Heart left ventricle (tissue), 16 donors: Measurements from ENCODE around the gene MRPS24. TPM values are rescaled to one million over a fixed set of nuclear protein-coding genes. Genes with fewer than 3 reads are reported as not detected.

Experiments used
- ATAC-seq, 4 donors: fragments of 200-7000 bp; cut with Tn5 transposase; one replicate each; pipeline ENCODE4 v1.9.1; 2020 to 2022; ENCODE audit warnings: moderate library complexity in 4 of 4, mild to moderate bottlenecking in 3 of 4, moderate number of reproducible peaks in 1 of 4
- DNase-seq, 5 donors: peaks; one replicate each; pipeline ENCODE4 v3.0.0-alpha.2; 2020
- H3K27ac ChIP-seq, 12 donors: fragments of 200-600 bp; sonication (generic) in 4 of 12; one replicate each; pipeline versions ENCODE4 v1.5.0 to v1.8.0; 2016 to 2022; ENCODE audit warnings: mild to moderate bottlenecking in 2 of 12
- H3K27me3 ChIP-seq, 9 donors: fragments of 200-600 bp; sonication (generic) in 2 of 9; one replicate each; pipeline versions ENCODE4 v1.5.1 to v1.8.0; 2016 to 2022; ENCODE audit warnings: mild to moderate bottlenecking in 3 of 9
- H3K36me3 ChIP-seq, 9 donors: fragments of 200-600 bp; sonication (generic) in 2 of 9; one replicate each; pipeline versions ENCODE4 v1.5.0 to v1.8.0; 2018 to 2022; ENCODE audit warnings: mild to moderate bottlenecking in 2 of 9
- H3K4me1 ChIP-seq, 12 donors: fragments of 200-600 bp; sonication (generic) in 4 of 12; one replicate each; pipeline versions ENCODE4 v1.5.0 to v1.8.0; 2016 to 2022; ENCODE audit warnings: mild to moderate bottlenecking in 3 of 12
- H3K4me3 ChIP-seq, 12 donors: fragments of 200-600 bp; sonication (generic) in 4 of 12; one replicate each; pipeline versions ENCODE4 v1.5.0 to v1.8.0; 2017 to 2022; ENCODE audit warnings: mild to moderate bottlenecking in 9 of 12, moderate library complexity in 4 of 12
- H3K9me3 ChIP-seq, 12 donors: fragments of 200-600 bp; sonication (generic) in 4 of 12; one replicate each; pipeline versions ENCODE4 v1.5.0 to v1.8.0; 2016 to 2022; ENCODE audit warnings: mild to moderate bottlenecking in 1 of 12
- POLR2A ChIP-seq, 2 donors: fragments of 450-650 bp; IDR thresholded peaks; one replicate each; pipeline ENCODE4 v1.6.1; 2017; ENCODE audit warnings: antibody characterized with exemption in 2 of 2, mild to moderate bottlenecking in 2 of 2, moderate library complexity in 2 of 2
- WGBS, 4 donors: extraction: QIAGEN DNeasy Blood & Tissue Kit in 2 of 4; methylation state at CpG; one replicate each; pipeline versions ENCODE4 v1.1.5 to v1.1.7; 2013 to 2018; 5-methylcytosine and 5-hydroxymethylcytosine counted together
- intact Hi-C, 10 donors: fragments of 100-400 bp; cut with DNase I; formaldehyde crosslinking; loops; one replicate each; pipeline versions ENCODE4 v1.11.1 to v1.14.2; 2022
- polyA plus RNA-seq, 2 donors: library from polyadenylated mRNA; stranded (reverse); fragments of 200-250 nt; gene quantifications; one replicate each; pipeline ENCODE4 v1.2.3, GENCODE V29; 2013
- total RNA-seq, 9 donors: library from RNA; depleted of rRNA in 2 of 9; stranded (reverse); fragments of >200 nt in 2 of 9; fragmentation: NEBNext Ultra II Directional in 3 of 9; extraction: Animal tissue kit (Norgen Biotek cat#: 25700) in 3 of 9; gene quantifications; one replicate each; pipeline versions ENCODE4 v1.1.0 to v1.2.4, GENCODE V29; 2016 to 2023
- TF ChIP-seq, protein P1 (sequence below), 12 donors: fragments of 200-600 bp; sonication (generic) in 4 of 12; IDR thresholded peaks; one replicate each; pipeline versions ENCODE4 v1.5.0 to v1.8.0; 2018 to 2022; ENCODE audit warnings: antibody characterized with exemption in 12 of 12, mild to moderate bottlenecking in 5 of 12
- donor health status: ischemic (EF 13 %, LVEDD 7.1; RV severe dilation, severe dysfunction).
- donor health status: healthy with polysubstance abuse.
- donor health status: DM: no; HTN: yes; CAD: no.
- donor health status: DM: no; HTN: no; CAD: no.
- donor health status: ischemic (EF 25% LVEDD 6.9; RV normal size, moderate dysfunction).
- donor health status: ischemic (EF 25% LVEDD 5.7; RV mildly dilated, moderate dysfunction).
- donor health status: healthy.
- donor health status: DM: yes; HTN: yes; CAD: no.
- donor health status: ischemic (EF 35%, LVEDD 5.7; RV mildly dilated, moderate dysfunction).
- donor health status: nonischemic (EF 11% LVEDD 7.7; RV severe dilation, severe dysfunction).
- donor health status: DM: yes; HTN: yes; CAD: no.
- donor health status: PGD.
- donor health status: ischemic (EF 29% LVEDD 5.4; RV normal size, mild dysfunction).
- donor health status: nonischemic (EF 23%, LVEDD 6.1; RV moderate dilation, normal function).

Gene MRPS24
- total and polyA plus RNA-seq, 11 donors = 118 to 284 (median 159) TPM

DNA sequence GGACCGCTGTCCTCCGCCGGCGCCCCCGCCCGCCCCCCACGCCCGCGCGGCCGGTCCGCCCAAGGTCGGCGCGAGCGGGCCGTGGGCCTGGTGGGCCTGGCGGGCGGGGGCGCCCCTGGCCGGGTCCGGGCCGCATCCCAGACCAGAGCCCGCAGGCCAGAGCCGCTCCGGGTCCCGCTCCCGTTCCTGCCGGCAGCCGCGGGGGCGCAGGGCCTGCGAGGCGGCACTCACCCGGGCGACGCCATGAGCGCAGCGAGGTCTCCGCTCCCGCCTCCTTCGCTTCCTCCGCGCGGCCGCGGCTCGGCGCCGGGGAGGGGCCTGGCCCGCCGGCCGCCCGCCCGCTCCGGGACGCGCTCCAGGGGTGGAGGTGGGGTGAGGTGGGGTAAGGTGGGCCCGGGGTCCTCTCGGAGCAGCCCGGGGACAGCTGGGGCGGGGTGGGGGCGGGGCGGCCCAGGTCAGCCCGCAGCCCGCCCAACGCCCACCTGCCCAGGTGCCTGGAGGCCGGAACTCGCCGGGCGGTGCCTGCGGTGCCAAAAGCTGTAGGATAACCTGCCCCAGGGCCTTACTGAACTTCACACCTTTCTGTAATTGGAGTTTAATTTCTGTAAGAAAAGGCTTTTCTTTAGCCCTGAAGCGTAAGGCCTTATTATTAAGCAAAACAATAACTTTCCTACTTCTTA, 37.2 kb upstream of the MRPS24 start, which contains the start of gene URGCP:
TSS of gene URGCP (minus strand) at position 266 of the 680 bp plus-strand sequence. CDS start at position 245, 21 bp downstream.
- Histone ChIP-seq H3K36me3 (no peaks in the 10 kb centered on the region), H3K4me3 (peak within 1 kb of the TSS; percentile 67 to 95 (median 77)), H3K9me3 (no peaks in the 10 kb centered on the region), H3K27ac (peak within 1 kb of the TSS; percentile 80 to 95 (median 90)), H3K27me3 (no peaks in the 10 kb centered on the region), H3K4me1 (peaks cover 0 to 39% (median 25%) of the 10 kb centered on the region in 12 donors)
- 1% methylated on average over 14 to 73 of the region's 73 CpGs for WGBS, 4 donors
- peak in 1 of 2 donors; percentile 24 for TF ChIP-seq POLR2A (IDR thresholded peaks at IDR 0.05)
- TF ChIP-seq, protein P1, sequence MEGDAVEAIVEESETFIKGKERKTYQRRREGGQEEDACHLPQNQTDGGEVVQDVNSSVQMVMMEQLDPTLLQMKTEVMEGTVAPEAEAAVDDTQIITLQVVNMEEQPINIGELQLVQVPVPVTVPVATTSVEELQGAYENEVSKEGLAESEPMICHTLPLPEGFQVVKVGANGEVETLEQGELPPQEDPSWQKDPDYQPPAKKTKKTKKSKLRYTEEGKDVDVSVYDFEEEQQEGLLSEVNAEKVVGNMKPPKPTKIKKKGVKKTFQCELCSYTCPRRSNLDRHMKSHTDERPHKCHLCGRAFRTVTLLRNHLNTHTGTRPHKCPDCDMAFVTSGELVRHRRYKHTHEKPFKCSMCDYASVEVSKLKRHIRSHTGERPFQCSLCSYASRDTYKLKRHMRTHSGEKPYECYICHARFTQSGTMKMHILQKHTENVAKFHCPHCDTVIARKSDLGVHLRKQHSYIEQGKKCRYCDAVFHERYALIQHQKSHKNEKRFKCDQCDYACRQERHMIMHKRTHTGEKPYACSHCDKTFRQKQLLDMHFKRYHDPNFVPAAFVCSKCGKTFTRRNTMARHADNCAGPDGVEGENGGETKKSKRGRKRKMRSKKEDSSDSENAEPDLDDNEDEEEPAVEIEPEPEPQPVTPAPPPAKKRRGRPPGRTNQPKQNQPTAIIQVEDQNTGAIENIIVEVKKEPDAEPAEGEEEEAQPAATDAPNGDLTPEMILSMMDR (IDR thresholded peaks at IDR 0.05) = no peak
- intact Hi-C loops = loop anchor here in 2 of 10 donors (2.0 to 5.0 kb wide), 2 partner anchors 34 to 38 kb away; partner anchors contain the start of gene MRPS24 (in 1 of the 2)
- DNase-seq = peak; percentile 55 to 81 (median 70)
- peak; percentile 30 to 87 (median 76) for ATAC-seq

DNA sequence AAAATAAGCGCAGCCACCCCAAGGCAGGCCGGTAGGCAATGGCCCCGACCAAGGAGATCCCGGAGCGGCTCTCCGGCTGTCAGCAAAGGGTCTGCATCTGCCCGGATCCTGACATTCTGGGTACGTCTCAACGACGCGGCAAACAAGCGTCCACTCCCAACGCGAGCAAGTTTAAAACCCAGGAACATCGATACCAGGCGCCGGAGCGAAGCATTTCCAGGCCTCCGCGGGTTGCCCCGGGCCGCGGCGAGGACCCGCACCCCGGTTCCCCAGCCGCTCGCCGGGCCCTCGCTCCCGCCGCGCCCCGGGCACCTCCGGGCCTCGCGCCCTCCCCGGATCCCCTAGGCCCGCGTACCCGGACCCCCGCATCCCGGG, 36.6 kb upstream of the MRPS24 start:
- H3K9me3 ChIP-seq = no peaks in the 10 kb centered on the region
- WGBS, 4 donors = 0 to 1% (median 1%) methylated on average over 26 to 43 of the region's 43 CpGs
- DNase-seq (peak; percentile 21 to 62 (median 42)), ATAC-seq (peak in 3 of 4 donors; percentile 11 to 47 (median 42))
- H3K4me3 ChIP-seq = peak overlapping the region; percentile 67 to 95 (median 77)
- no peaks in the 10 kb centered on the region for H3K36me3 ChIP-seq
- H3K27me3 ChIP-seq = no peaks in the 10 kb centered on the region
- intact Hi-C loops = loop anchor here in 2 of 10 donors (2.0 to 5.0 kb wide), 2 partner anchors 34 to 37 kb away; partner anchors contain the start of gene MRPS24 (in 1 of the 2)
- peaks cover 0 to 44% (median 30%) of the 10 kb centered on the region in 12 donors for H3K4me1 ChIP-seq
- peak overlapping the region; percentile 80 to 95 (median 90) for H3K27ac ChIP-seq
- no peak for TF ChIP-seq POLR2A (IDR thresholded peaks at IDR 0.05)
- TF ChIP-seq, protein P1 (IDR thresholded peaks at IDR 0.05) = no peak

DNA sequence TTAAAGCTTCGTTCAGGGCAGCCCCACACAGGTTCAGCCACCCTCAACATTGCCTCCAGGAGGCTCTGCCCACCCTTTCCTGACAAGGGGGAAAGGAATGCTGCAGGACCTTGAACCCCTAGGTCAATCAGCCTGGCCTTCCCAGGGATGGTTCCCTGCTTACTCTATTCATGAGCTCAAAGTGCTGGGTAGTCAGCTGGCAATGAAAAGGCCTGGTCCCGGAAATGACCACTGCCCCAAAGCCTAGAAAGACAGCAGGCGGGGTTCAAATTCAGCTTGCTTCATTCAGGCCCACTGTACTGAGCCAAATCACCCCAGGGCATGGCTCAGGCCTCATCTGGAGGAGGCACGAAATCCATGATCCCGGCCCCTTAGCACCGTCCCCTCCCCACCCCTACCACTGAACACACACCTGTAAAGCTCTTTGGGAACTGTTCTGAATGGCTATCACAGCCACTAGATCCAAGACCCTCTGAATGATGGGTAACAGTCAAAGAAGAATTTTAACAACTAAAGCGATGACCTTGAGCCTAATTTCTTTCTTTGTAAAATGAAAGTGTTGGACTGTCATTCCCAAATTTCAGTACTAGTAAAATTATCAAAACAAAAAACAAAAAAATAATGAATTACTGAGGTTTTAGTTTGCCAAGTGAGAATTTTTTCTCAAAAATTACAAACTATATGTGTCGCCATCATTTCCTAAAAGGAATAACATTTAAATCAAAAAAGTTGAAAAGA, 36.1 kb upstream of the MRPS24 start:
- DNase-seq (no peak), ATAC-seq (peak; percentile 14 to 42 (median 24))
- Histone ChIP-seq H3K27me3 (no peaks in the 10 kb centered on the region), H3K36me3 (no peaks in the 10 kb centered on the region), H3K9me3 (no peaks in the 10 kb centered on the region), H3K4me3 (peak overlapping the region; percentile 67 to 95 (median 77)), H3K27ac (peak overlapping the region; percentile 80 to 95 (median 90)), H3K4me1 (peaks cover 0 to 49% (median 31%) of the 10 kb centered on the region in 12 donors)
- TF ChIP-seq, protein P1 (IDR thresholded peaks at IDR 0.05) = no peak
- TF ChIP-seq POLR2A (IDR thresholded peaks at IDR 0.05) = no peak
- WGBS, 4 donors = 33 to 40% (median 37%) methylated on average over 7 to 8 of the region's 8 CpGs
- intact Hi-C loops = loop anchor here in 1 of 10 donors (5.0 kb wide), 1 partner anchor 33 kb away; no protein-coding TSS in a partner anchor
